H9 (cell line): ENCODE results near the gene AP1S3. TPM values are rescaled to one million over a fixed set of nuclear protein-coding genes. Genes with fewer than 3 reads are reported as not detected.
"Not testable (repeated sequence)": the region's sequence is repeated elsewhere in the genome, so short reads cannot be mapped to it uniquely, and the experiment has no call there.

Experiments used
- DNase-seq: peaks from one replicate; pipeline ENCODE4 v3.0.0-alpha.2; 2017
- H2AFZ ChIP-seq: one replicate; pipeline ENCODE4 v1.6.1; 2013; ENCODE audit warnings: mild to moderate bottlenecking, low read length, control low read depth, moderate library complexity
- H2AK5ac ChIP-seq: 2 replicates; pipeline ENCODE4 v1.6.1; 2013; ENCODE audit warnings: low read length, control low read depth, mixed read lengths; ENCODE audit not compliant: insufficient read length
- H2BK120ac ChIP-seq: one replicate; pipeline ENCODE4 v1.6.1; 2013; ENCODE audit warnings: low read depth, mild to moderate bottlenecking, low read length, control low read depth, inconsistent platforms; ENCODE audit not compliant: poor library complexity, severe bottlenecking
- H2BK12ac ChIP-seq: 2 replicates; pipeline ENCODE4 v1.6.1; 2013; ENCODE audit warnings: low read length, control low read depth, mixed read lengths, low read depth; ENCODE audit not compliant: insufficient read length
- H2BK15ac ChIP-seq: 2 replicates; pipeline ENCODE4 v1.6.1; 2013; ENCODE audit warnings: low read depth, low read length, control low read depth
- H2BK20ac ChIP-seq: one replicate; pipeline ENCODE4 v1.6.1; 2013; ENCODE audit warnings: low read depth, mild to moderate bottlenecking, low read length, control low read depth, inconsistent platforms; ENCODE audit not compliant: poor library complexity, severe bottlenecking
- H2BK5ac ChIP-seq: 2 replicates; pipeline ENCODE4 v1.6.1; 2013; ENCODE audit warnings: low read length, control low read depth, mixed read lengths; ENCODE audit not compliant: insufficient read length
- H3K14ac ChIP-seq: 2 replicates; pipeline ENCODE4 v1.6.1; 2013; ENCODE audit warnings: low read length, control low read depth; ENCODE audit not compliant: insufficient read depth
- H3K18ac ChIP-seq: 2 replicates; pipeline ENCODE4 v1.6.1; 2013; ENCODE audit warnings: low read depth, mild to moderate bottlenecking, mixed read lengths, low read length, control low read depth; ENCODE audit not compliant: insufficient read length
- H3K23ac ChIP-seq: 2 replicates; pipeline ENCODE4 v1.6.1; 2013; ENCODE audit warnings: low read length, control low read depth, mixed read lengths, low read depth; ENCODE audit not compliant: insufficient read length
- H3K23me2 ChIP-seq: 2 replicates; pipeline ENCODE4 v1.6.1; 2013; ENCODE audit warnings: low read depth, mild to moderate bottlenecking, mixed read lengths, low read length, control low read depth; ENCODE audit not compliant: insufficient read length, poor library complexity, severe bottlenecking
- H3K27ac ChIP-seq: 2 replicates; pipeline ENCODE4 v1.5.1; 2013; ENCODE audit warnings: low read length, control low read depth, mixed read lengths, low read depth; ENCODE audit not compliant: insufficient read length
- H3K27me3 ChIP-seq: 2 replicates; pipeline ENCODE4 v1.6.1; 2013; ENCODE audit warnings: low read length, control low read depth, inconsistent platforms; ENCODE audit not compliant: insufficient read depth
- H3K4ac ChIP-seq: 2 replicates; pipeline ENCODE4 v1.6.1; 2013; ENCODE audit warnings: low read depth, mild to moderate bottlenecking, control low read depth, inconsistent platforms, low read length, moderate library complexity
- H3K4me1 ChIP-seq: 2 replicates; pipeline ENCODE4 v1.6.1; 2013; ENCODE audit warnings: low read length, control low read depth, inconsistent platforms; ENCODE audit not compliant: insufficient read depth
- H3K4me2 ChIP-seq: 2 replicates; pipeline ENCODE4 v1.6.1; 2013; ENCODE audit warnings: low read length, control low read depth, mixed read lengths; ENCODE audit not compliant: insufficient read length, insufficient read depth
- H3K56ac ChIP-seq: 2 replicates; pipeline ENCODE4 v1.6.1; 2013; ENCODE audit warnings: low read depth, mild to moderate bottlenecking, mixed read lengths, low read length, control low read depth; ENCODE audit not compliant: insufficient read length
- H3K79me1 ChIP-seq: 2 replicates; pipeline ENCODE4 v1.6.1; 2013; ENCODE audit warnings: low read depth, mild to moderate bottlenecking, moderate library complexity, low read length, control low read depth, inconsistent platforms; ENCODE audit not compliant: insufficient read depth, poor library complexity, severe bottlenecking
- H3K79me2 ChIP-seq: 2 replicates; pipeline ENCODE4 v1.6.1; 2013; ENCODE audit warnings: low read length, control low read depth, inconsistent platforms; ENCODE audit not compliant: insufficient read depth
- H3K9ac ChIP-seq: 2 replicates; pipeline ENCODE4 v1.6.1; 2013; ENCODE audit warnings: low read length, control low read depth, mixed read lengths; ENCODE audit not compliant: insufficient read length; ENCODE audit errors: extremely low read depth
- H3K9me3 ChIP-seq: one replicate; pipeline ENCODE4 v1.6.1; 2013; ENCODE audit warnings: low read depth, low read length, inconsistent platforms; ENCODE audit not compliant: control insufficient read depth
- H3T11ph ChIP-seq: one replicate; pipeline ENCODE4 v1.6.1; 2013; ENCODE audit warnings: mild to moderate bottlenecking, low read length, control low read depth, inconsistent platforms
- H4K20me1 ChIP-seq: one replicate; pipeline ENCODE4 v1.6.1; 2013; ENCODE audit not compliant: control insufficient read depth, insufficient read length, insufficient read depth
- H4K5ac ChIP-seq: 2 replicates; pipeline ENCODE4 v1.6.1; 2013; ENCODE audit warnings: low read depth, mild to moderate bottlenecking, mixed read lengths, low read length, control low read depth; ENCODE audit not compliant: insufficient read length
- H4K8ac ChIP-seq: replicated peaks from 2 replicates; pipeline ENCODE4 v1.6.1; 2013; ENCODE audit warnings: low read length, control low read depth, mixed read lengths, low read depth; ENCODE audit not compliant: insufficient read length
- H4K91ac ChIP-seq: 2 replicates; pipeline ENCODE4 v1.6.1; 2013; ENCODE audit warnings: low read depth, mild to moderate bottlenecking, moderate library complexity, mixed read lengths, low read length, control low read depth; ENCODE audit not compliant: insufficient read length
- H3K27ac Mint-ChIP-seq, 3 experiments: 2 replicates in 2 of 3; 3 replicates in 1 of 3; pipeline ENCODE4 v1.8.0; 2020 to 2021; ENCODE audit warnings: mixed read lengths in 3 of 3, mild to moderate bottlenecking in 1 of 3, moderate library complexity in 1 of 3
- H3K27me3 Mint-ChIP-seq: 2 replicates; pipeline ENCODE4 v1.8.0; 2021; ENCODE audit warnings: low read depth, mild to moderate bottlenecking, moderate library complexity, mixed read lengths
- H3K36me3 Mint-ChIP-seq, 3 experiments: 2 replicates in 2 of 3; 3 replicates in 1 of 3; pipeline ENCODE4 v1.8.0; 2020 to 2021; ENCODE audit warnings: low read depth in 3 of 3, mixed read lengths in 3 of 3; ENCODE audit not compliant: insufficient read depth in 1 of 3
- H3K4me1 Mint-ChIP-seq, 2 experiments: 2 replicates each; pipeline ENCODE4 v1.8.0; 2020; ENCODE audit warnings: mixed read lengths in 2 of 2
- H3K4me3 Mint-ChIP-seq, 2 experiments: 2 replicates in 1 of 2; 3 replicates in 1 of 2; pipeline ENCODE4 v1.8.0; 2020 to 2021; ENCODE audit warnings: mild to moderate bottlenecking in 2 of 2, mixed read lengths in 2 of 2, moderate library complexity in 1 of 2
- H3K9me3 Mint-ChIP-seq, 2 experiments: 2 replicates in 1 of 2; 3 replicates in 1 of 2; pipeline ENCODE4 v1.8.0; 2020; ENCODE audit warnings: mild to moderate bottlenecking in 2 of 2, mixed read lengths in 2 of 2, moderate library complexity in 1 of 2
- CTCF ChIP-seq: fragments of 200-600 bp; sonication (generic); conservative IDR thresholded peaks from 3 replicates; pipeline ENCODE4 v1.8.0; 2021; ENCODE audit warnings: antibody characterized with exemption, mild to moderate bottlenecking
- WGBS: extraction: QIAGEN DNeasy Blood & Tissue Kit; methylation state at CpG from one replicate; pipeline ENCODE4 v1.1.7; 2013; ENCODE audit warnings: missing lambda C conversion rate, low lambda C conversion rate, mixed read lengths; ENCODE audit not compliant: insufficient read length; ENCODE audit errors: extremely low coverage; 5-methylcytosine and 5-hydroxymethylcytosine counted together
- total RNA-seq: library from RNA; stranded (reverse); gene quantifications from 2 replicates; pipeline ENCODE4 v1.2.1, GENCODE V29; 2021

The AP1S3 gene
- total RNA-seq, 1 experiment from 2014 or later, result 8.7 TPM

GRCh38 chr2:223762853-223763252 lies 74.5 kb downstream of the AP1S3 start:
- H3K36me3 Mint-ChIP-seq, result peaks cover 0 to 4% (median 0%) of the 10 kb centered on the region in 3 experiments; a peak in 1 of 7 replicates

GRCh38 chr2:223761746-223762145 lies 75.6 kb downstream of the AP1S3 start:
- H4K91ac ChIP-seq, H3K4me1 Mint-ChIP-seq, H3K4me2 ChIP-seq, H3K27ac Mint-ChIP-seq, H3K23ac ChIP-seq, H3K27me3 ChIP-seq, H3K36me3 Mint-ChIP-seq, H4K5ac ChIP-seq, H3K14ac ChIP-seq, H2BK5ac ChIP-seq, H3K56ac ChIP-seq, H2BK15ac ChIP-seq, H3T11ph ChIP-seq, H2AK5ac ChIP-seq, H3K9me3 Mint-ChIP-seq, H3K23me2 ChIP-seq, H2BK12ac ChIP-seq, H2AFZ ChIP-seq, H3K4me1 ChIP-seq, H4K8ac ChIP-seq, H3K9me3 ChIP-seq, H3K27ac ChIP-seq, H3K79me1 ChIP-seq, H4K20me1 ChIP-seq, H3K4ac ChIP-seq, H3K9ac ChIP-seq, H3K4me3 Mint-ChIP-seq, DNase-seq, H3K18ac ChIP-seq, H3K27me3 Mint-ChIP-seq, H2BK20ac ChIP-seq, H3K79me2 ChIP-seq, H2BK120ac ChIP-seq: not testable (repeated sequence)
- no CpG with 5 or more reads among the region's 7 CpGs for WGBS

More at GRCh38 chr2:223762853-223763252, 74.5 kb downstream of the AP1S3 start:
- no peak overlapping the region for H3K14ac ChIP-seq
- Mint-ChIP-seq H3K27me3 (no peaks in the 10 kb centered on the region), H3K9me3 (no peaks in the 10 kb centered on the region), H3K27ac (no peak overlapping the region), H3K4me1 (no peaks in the 10 kb centered on the region), H3K4me3 (no peak overlapping the region)
- no peaks in the 10 kb centered on the region for H3K79me1 ChIP-seq
- H3K4me2 ChIP-seq, result no peak overlapping the region
- no peak overlapping the region for H3K27ac ChIP-seq
- no peaks in the 10 kb centered on the region for H3K27me3 ChIP-seq
- H4K91ac ChIP-seq, result no peak overlapping the region
- no peak overlapping the region for H2BK12ac ChIP-seq
- H3T11ph ChIP-seq, result no peak overlapping the region
- no peak overlapping the region for H2BK20ac ChIP-seq
- H2BK15ac ChIP-seq, result no peak overlapping the region
- H2AFZ ChIP-seq, result no peak overlapping the region
- no peaks in the 10 kb centered on the region for H3K4me1 ChIP-seq
- H3K9me3 ChIP-seq, result no peaks in the 10 kb centered on the region
- H4K8ac ChIP-seq, result no peak overlapping the region
- no CpG with 5 or more reads among the region's 1 CpG for WGBS
- H4K5ac ChIP-seq, result no peak overlapping the region
- H4K20me1 ChIP-seq, result no peaks in the 10 kb centered on the region
- H3K18ac ChIP-seq, result no peak overlapping the region
- H2BK5ac ChIP-seq, result no peak overlapping the region
- H3K56ac ChIP-seq, result no peak overlapping the region
- no peak overlapping the region for H3K9ac ChIP-seq
- no peak overlapping the region for H3K23ac ChIP-seq
- no peaks in the 10 kb centered on the region for H3K79me2 ChIP-seq
- H2BK120ac ChIP-seq, result no peak overlapping the region
- H3K4ac ChIP-seq, result no peak overlapping the region
- DNase-seq, result no peak
- no peaks in the 10 kb centered on the region for H3K23me2 ChIP-seq
- H2AK5ac ChIP-seq, result no peak overlapping the region
- no peak for TF ChIP-seq CTCF
